Smooth muscle cell (in vitro differentiated cells): ENCODE data around the gene ATP5F1E. TPM values are rescaled to one million over a fixed set of nuclear protein-coding genes. Genes with fewer than 3 reads are reported as not detected.
A peak's percentile ranks its signal among the peaks of the same experiment; 100 is the strongest.

Experiments
- DNase-seq: peaks from one replicate; lab custom pipeline; 2025; ENCODE audit not compliant: unreplicated experiment; lab: John Stamatoyannopoulos, UW
- H2AFZ ChIP-seq: fragments of 200-600 bp; sonication (generic); 2 replicates; pipeline ENCODE4 v1.6.0; 2016; ENCODE audit warnings: antibody characterized with exemption, low read depth, mild to moderate bottlenecking
- H3F3A ChIP-seq: fragments of 200-600 bp; sonication (generic); 2 replicates; pipeline ENCODE4 v1.6.0; 2017; ENCODE audit warnings: antibody characterized with exemption, low read depth
- H3K27ac ChIP-seq: fragments of 200-600 bp; sonication (generic); 2 replicates; pipeline ENCODE4 v1.5.1; 2016; ENCODE audit warnings: low read depth, mild to moderate bottlenecking
- H3K27me3 ChIP-seq: fragments of 200-600 bp; sonication (generic); 2 replicates; pipeline ENCODE4 v1.6.1; 2016; ENCODE audit warnings: low read depth, mild to moderate bottlenecking
- H3K36me3 ChIP-seq: fragments of 200-600 bp; sonication (generic); 2 replicates; pipeline ENCODE4 v1.5.1; 2016; ENCODE audit warnings: low read depth
- H3K4me1 ChIP-seq: fragments of 200-600 bp; sonication (generic); 2 replicates; pipeline ENCODE4 v1.5.1; 2016; ENCODE audit warnings: low read depth
- H3K4me2 ChIP-seq: fragments of 200-600 bp; sonication (generic); 2 replicates; pipeline ENCODE4 v1.6.0; 2016; ENCODE audit warnings: mild to moderate bottlenecking
- H3K4me3 ChIP-seq: fragments of 200-600 bp; sonication (generic); 2 replicates; pipeline ENCODE4 v1.5.1; 2016; ENCODE audit warnings: mild to moderate bottlenecking
- H3K79me2 ChIP-seq: fragments of 200-600 bp; sonication (generic); 2 replicates; pipeline ENCODE4 v1.6.0; 2016; ENCODE audit warnings: low read depth, mild to moderate bottlenecking
- H3K9ac ChIP-seq: fragments of 200-600 bp; sonication (generic); 2 replicates; pipeline ENCODE4 v1.6.0; 2016; ENCODE audit warnings: low read depth
- H3K9me3 ChIP-seq: fragments of 200-600 bp; sonication (generic); replicated peaks from 2 replicates; pipeline ENCODE4 v1.5.1; 2016; ENCODE audit warnings: low read depth
- H4K20me1 ChIP-seq: fragments of 200-600 bp; sonication (generic); 2 replicates; pipeline ENCODE4 v1.6.0; 2016; ENCODE audit warnings: low read depth
- CTCF ChIP-seq: fragments of 200-600 bp; sonication (generic); IDR thresholded peaks from 2 replicates; pipeline ENCODE4 v1.5.1; 2017; ENCODE audit warnings: borderline replicate concordance, mild to moderate bottlenecking, antibody characterized with exemption; ENCODE audit not compliant: insufficient read depth, poor library complexity, severe bottlenecking
- WGBS: methylation state at CpG from one replicate; pipeline ENCODE4 v1.1.7; 2016; ENCODE audit warnings: low lambda C conversion rate; 5-methylcytosine and 5-hydroxymethylcytosine counted together
- polyA plus RNA-seq: library from polyadenylated mRNA; unstranded; fragments of >200 nt; fragmentation: Nextera tagmentation; extraction: Ambion mirVana; gene quantifications from 2 replicates; pipeline ENCODE4 v1.2.1, GENCODE V29; 2016
- total RNA-seq: library from RNA; depleted of rRNA; stranded (reverse); fragments of >200 nt; gene quantifications from 2 replicates; pipeline ENCODE4 v1.2.3, GENCODE V29; 2014

ATP5F1E gene
- total and polyA plus RNA-seq, 2 experiments from 2014 or later = 48.6 to 265 TPM

GRCh38 chr20:59015411-59015810, 16.7 kb downstream of the ATP5F1E start:
- H3K27ac ChIP-seq = no peak overlapping the region

GRCh38 chr20:59014680-59015389, 17.3 kb downstream of the ATP5F1E start:
- no peaks in the 10 kb centered on the region for H3F3A ChIP-seq
- no peaks in the 10 kb centered on the region for H3K27me3 ChIP-seq
- 88% methylated on average over 17 of the region's 17 CpGs for WGBS
- peak overlapping the region; percentile 75 for H3K27ac ChIP-seq
- H3K9me3 ChIP-seq = no peaks in the 10 kb centered on the region
- peak overlapping the region; percentile 23 for H3K4me2 ChIP-seq
- no peak overlapping the region for H2AFZ ChIP-seq
- peaks cover 6% of the 10 kb centered on the region for H3K4me1 ChIP-seq
- no peaks in the 10 kb centered on the region for H4K20me1 ChIP-seq
- DNase-seq = no peak
- peaks cover 4% of the 10 kb centered on the region for H3K79me2 ChIP-seq
- H3K9ac ChIP-seq = peak overlapping the region; percentile 49
- no peaks in the 10 kb centered on the region for H3K36me3 ChIP-seq
- no peak for TF ChIP-seq CTCF
- no peak overlapping the region for H3K4me3 ChIP-seq

More at GRCh38 chr20:59015411-59015810, 16.7 kb downstream of the ATP5F1E start:
- no peak overlapping the region for H2AFZ ChIP-seq
- H3K4me2 ChIP-seq = no peak overlapping the region
- H3K9me3 ChIP-seq = no peaks in the 10 kb centered on the region
- no peaks in the 10 kb centered on the region for H3K36me3 ChIP-seq
- TF ChIP-seq CTCF = no peak
- no peak overlapping the region for H3K9ac ChIP-seq
- peaks cover 6% of the 10 kb centered on the region for H3K79me2 ChIP-seq
- no peaks in the 10 kb centered on the region for H3K27me3 ChIP-seq
- H3F3A ChIP-seq = no peaks in the 10 kb centered on the region
- H4K20me1 ChIP-seq = no peaks in the 10 kb centered on the region
- no peak overlapping the region for H3K4me3 ChIP-seq
- WGBS = 93% methylated on average over 16 of the region's 16 CpGs
- H3K4me1 ChIP-seq = peaks cover 6% of the 10 kb centered on the region
- no peak for DNase-seq

- Histone ChIP-seq H3K27me3 (no peaks in the 10 kb centered on the region), H3K9ac (peak overlapping the region; percentile 49), H3K9me3 (no peaks in the 10 kb centered on the region), H3K4me3 (no peak overlapping the region), H3F3A (no peaks in the 10 kb centered on the region), H3K27ac (peak overlapping the region; percentile 75), H3K4me2 (peak overlapping the region; percentile 23), H3K4me1 (peaks cover 6% of the 10 kb centered on the region), H2AFZ (no peak overlapping the region), H3K36me3 (no peaks in the 10 kb centered on the region), H4K20me1 (no peaks in the 10 kb centered on the region), H3K79me2 (no peaks in the 10 kb centered on the region)
- 76% methylated on average over 13 of the region's 13 CpGs for WGBS
- no peak for TF ChIP-seq CTCF
- DNase-seq = no peak
These were observed 18.1 kb downstream of the ATP5F1E start for GRCh38 chr20:59013959-59014608.
